GM18517 (cell line): ENCODE measurements around the gene ANKRD12.
"Not testable (repeated sequence)": the region's sequence is repeated elsewhere in the genome, so short reads cannot be mapped to it uniquely, and the experiment has no call there.

Experiments used
- ATAC-seq: cut with Tn5 transposase; IDR thresholded peaks from one replicate; pipeline ENCODE4 v1.9.1; 2021; ENCODE audit warnings: mild to moderate bottlenecking, moderate library complexity; ENCODE audit not compliant: unreplicated experiment

Gene ANKRD12

DNA sequence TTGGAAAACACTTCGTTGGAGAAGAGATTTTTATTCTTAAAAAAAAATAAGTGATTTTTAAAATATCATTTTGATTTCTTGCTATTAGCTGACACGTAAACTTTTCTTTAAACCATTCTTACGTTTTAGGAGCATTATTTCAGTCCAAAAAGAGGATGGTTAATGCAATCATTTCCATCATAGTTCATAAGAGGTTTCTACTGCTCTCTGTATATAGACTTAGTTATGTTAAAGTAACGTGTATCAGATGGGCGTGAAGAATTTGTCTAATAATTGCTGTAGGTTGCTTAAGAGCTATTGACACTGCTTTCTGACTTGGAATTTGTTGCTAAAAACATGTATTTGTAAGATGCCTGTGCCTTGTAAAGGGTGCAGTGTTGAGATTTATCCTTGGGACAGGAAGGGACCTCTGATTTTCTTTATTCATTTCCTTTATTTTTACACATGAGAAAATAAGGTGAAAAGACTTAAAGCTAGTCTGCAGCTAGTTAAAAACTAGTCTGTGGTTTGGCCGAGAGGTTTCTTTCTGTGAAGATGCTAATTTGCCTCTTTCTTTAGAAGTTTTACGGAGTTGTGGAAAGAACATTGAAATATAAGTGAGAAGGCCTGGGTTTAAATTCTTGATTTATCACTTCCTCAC, 2.9 kb downstream of the ANKRD12 start:
- ATAC-seq, result no peak

DNA sequence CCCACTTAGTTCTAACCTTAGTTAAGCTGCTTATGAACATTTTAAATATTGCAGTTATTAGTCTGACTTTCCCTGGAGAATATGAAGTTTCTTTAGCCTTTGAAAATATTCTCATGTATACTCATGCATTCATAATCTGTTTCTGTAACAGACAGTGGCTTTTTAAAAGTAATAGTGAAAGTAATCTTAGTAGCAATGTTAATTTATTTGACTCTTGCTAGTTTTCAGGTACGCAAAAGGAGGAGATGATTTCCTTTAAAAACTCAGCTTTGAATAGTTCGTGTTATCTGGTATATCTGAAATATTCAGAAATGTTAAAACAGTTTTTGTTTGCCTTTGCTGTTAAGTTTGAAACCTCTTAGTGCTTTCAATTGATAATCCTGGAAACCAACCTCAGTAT, 3.8 kb downstream of the ANKRD12 start:
- ATAC-seq, result no peak

DNA sequence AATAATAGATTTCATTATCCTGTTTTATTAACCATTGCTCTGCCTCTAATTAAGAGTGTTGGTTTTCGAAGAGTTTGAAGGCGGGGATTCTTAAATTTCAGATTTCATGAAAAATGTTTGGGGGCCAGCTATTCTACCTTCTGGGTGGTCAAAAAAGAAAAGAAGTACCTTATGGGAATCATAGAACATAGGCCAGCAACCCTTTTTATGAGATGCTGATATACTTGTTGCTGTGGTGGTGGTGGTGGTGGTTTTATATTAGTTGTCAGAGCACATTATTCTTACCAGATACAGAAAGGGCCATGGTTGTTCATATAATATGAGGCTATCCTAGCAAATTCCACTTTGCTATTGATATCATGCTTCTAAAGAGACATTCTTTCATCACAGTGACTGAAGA, 4.4 kb downstream of the ANKRD12 start:
- ATAC-seq, result no peak

DNA sequence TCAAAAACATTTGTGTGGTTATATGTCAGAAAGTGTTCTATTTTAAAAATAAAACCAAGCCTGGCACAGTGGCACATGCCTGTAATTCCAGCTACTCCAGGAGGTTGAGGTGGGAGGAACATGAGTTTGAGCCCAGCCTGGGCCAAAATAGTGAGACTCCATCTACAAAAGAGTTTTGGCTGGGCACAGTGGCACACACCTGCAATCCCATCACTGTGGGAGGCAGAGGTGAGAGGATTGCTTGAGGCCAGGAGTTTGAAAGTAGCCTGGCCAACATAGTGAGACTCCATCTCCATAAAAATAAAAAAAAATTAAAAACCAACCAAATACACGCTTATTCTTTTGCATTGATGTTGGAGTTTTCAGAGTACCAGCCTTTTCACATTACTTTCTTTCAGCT, 9.6 kb downstream of the ANKRD12 start:
- no peak for ATAC-seq

DNA sequence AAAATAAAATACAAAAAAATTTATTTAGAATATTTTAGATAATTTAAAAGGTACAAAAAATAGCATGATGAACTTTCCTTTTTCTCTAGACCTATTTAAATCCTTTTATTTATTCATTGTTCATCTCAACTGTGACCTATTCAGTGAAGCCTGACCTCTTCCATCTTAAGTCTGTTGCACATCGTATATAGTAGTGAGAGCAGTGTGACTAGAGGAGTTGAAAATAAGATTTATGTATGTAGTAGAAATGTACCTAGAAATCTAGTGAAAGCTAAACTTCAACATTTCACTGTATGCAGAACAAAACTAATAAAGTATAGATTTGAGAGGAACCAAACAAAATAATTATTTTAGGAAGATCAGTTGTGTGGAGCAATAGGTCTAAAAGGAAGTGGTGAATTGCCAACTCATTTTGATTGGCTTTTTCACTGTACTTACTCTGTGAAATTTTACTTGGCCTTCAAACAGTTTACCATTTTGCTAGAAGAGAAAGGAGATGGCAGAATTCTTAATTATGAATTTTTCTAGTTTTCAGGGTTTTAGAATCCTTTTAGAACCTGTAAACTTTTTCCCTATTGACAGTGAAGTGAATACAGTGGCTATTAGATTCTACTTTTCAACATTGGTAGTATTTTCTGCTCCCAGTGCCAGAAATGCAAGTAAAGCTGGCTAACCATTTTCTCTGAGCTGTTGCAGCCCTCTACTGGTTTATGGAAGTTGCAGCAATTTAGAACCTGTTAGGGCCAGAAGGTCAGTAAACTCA, 11.0 kb downstream of the ANKRD12 start:
- ATAC-seq, result peak; percentile 43

DNA sequence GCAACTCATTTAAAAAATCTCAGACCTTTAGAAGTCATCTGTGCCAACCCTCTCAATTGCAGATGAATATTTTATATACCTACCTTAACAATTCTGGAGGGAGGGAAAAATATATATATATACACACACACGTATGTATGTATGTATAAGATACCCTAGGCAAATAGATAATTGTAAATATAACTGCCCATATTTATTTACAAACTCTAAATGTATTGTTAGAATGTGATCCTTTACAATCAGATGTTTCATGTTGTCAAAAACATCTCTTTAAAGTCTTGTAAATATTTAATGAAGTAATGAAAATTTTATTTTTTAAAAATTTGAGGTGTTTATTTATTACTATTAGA, 11.6 kb downstream of the ANKRD12 start:
- ATAC-seq, result no peak

DNA sequence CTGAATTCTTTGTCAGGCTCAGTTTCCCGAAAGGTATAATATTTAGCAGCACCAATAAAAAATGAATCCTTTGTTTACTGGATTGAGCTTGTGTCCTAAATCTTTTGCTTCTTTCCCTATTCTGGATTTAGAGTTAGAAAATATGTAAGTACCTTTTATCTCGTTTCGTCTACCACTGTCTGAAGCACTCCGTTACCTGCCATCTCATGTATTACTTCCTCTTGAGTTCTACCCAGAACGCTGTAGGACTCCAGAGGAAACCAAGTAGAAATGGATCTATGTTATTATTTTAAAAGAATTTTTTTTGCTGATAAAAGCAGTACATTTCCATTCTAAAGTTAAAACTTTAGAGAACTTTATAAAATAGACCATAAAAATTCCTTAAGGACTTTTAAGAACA, 13.5 kb downstream of the ANKRD12 start:
- no peak for ATAC-seq

DNA sequence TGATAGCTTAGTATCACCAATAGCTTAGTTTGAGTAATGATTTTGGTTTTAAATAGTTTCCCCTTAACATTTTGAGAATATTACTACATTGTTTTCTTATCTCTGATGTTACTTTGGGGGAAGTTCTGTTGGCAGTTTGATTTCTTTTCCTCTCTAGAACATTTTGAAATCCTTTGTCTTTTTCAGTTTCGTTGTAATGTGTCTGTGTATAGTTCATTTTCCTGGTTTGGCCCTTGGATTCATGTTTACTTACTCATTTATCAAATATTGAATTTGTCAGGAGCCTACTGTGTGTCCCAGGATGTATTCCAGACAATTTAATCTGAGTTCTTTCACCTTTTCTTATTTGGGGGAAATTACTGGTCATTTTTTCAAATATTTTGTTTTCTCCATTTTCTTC, 16.7 kb downstream of the ANKRD12 start:
- no peak for ATAC-seq

DNA sequence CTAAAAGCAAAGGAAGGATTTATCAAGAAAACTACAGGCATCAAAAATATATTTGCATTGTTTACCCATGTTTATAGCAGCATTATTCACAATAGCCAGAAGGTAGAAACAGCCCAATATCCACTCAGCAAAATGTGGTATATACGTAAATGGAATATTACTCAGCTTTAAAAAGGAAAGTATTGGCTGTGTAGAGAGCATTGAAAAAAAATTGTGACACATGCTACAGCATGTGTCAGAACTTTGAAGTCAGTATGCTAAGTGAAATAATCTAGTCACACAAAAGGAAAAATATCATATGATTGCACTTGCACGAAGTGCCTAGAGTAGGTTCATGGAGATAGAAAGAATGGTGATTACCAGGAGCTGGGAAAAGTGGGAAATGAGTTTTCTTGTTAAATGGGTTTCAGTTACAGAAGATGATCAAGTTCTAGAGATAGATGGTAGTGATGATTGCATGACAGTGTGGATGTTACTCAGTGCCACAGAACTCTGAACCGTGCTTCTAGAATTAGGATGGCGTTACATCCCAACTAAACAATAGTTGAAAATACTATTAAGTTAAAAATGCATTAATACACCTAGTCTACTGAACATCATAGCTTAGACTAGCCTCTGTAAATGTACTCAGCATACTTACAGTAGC, 20.1 kb downstream of the ANKRD12 start:
- ATAC-seq, result no peak

DNA sequence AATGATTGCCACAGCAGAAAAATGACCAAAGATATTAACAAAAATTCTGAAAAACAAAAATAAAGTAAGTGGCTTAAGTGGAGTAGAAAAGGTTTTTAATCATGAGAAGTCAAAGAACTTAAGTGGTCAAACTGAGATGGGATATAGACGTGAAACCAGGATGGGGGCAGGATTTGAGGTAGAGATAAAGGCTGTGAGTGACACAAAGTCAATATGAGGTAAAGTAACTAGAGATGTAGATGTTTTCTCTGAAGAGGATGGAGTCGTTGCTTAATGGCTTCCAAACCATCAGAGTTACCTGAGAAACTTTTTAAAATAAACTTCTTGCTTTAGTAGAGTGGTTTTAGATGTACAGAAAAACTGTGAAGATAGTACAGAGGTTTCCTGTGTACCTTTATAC, 21.2 kb downstream of the ANKRD12 start:
- ATAC-seq, result no peak

DNA sequence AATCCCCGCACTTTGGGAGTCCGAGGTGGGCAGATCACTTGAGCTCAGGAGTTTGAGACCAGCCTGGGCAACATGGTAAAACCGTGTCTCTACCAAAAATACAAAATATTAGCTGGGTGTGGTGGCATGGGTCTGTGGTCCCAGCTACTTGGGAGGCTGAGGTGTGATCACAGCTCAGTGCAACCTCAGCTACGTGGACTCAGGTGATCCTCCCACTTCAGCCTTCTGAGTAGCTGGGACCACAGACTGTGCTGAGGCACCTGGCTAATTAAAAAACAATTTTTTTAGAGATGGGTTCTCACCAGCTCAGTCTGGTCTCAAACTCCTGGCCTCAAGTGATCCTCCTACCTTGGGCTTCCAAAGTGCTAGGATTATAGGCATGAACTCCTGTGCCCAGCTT, 23.4 kb downstream of the ANKRD12 start:
- ATAC-seq, result no peak

DNA sequence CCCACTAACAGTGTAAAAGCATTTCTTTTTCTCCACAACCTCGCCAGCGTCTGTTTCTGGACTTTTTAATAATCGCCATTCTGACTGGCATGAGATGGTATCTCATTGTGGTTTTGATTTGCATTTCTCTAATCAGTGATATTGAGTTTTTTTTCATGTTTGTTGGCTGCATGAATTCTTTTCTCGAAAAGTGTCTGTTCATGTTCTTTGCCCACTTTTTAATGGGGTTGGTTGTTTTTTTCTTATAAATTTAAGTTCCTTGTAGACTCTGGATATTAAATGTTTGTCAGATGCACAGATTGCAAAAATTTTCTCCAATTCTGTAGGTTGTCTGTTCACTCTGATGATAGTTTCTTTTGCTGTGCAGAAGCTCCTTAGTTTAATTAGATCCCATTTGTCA, 26.1 kb downstream of the ANKRD12 start:
- not testable (repeated sequence) for ATAC-seq

DNA sequence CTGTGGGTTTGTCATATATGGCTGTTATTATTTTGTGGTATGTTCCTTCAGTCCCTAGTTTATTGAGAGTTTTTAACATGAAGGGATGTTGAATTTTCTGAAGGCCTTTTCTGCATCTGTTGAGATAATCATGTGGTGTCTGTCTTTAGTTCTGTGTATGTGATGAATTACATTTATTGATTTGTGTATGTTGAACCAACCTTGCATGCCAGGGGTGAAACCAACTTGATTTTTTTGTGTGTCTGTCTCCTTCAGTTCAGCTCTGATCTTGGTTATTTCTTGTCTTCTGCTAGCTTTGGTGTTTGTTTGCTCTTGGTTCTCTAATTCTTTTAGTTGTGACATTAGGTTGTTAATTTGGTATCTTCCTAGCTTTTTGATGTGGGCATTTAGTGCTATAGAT, 27.6 kb downstream of the ANKRD12 start:
- not testable (repeated sequence) for ATAC-seq

DNA sequence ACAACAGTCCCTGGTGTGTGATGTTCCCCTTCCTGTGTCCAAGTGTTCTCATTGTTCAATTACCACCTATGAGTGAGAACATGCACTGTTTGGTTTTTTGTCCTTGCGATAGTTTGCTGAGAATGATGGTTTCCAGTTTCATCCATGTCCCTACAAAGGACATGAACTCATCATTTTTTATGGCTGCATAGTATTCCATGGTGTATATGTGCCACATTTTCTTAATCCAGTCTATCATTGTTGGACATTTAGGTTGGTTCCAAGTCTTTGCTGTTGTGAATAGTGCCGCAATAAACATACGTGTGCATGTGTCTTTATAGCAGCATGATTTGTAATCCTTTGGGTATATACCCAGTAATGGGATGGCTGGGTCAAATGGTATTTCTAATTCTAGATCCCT, 29.3 kb downstream of the ANKRD12 start:
- ATAC-seq, result not testable (repeated sequence)

DNA sequence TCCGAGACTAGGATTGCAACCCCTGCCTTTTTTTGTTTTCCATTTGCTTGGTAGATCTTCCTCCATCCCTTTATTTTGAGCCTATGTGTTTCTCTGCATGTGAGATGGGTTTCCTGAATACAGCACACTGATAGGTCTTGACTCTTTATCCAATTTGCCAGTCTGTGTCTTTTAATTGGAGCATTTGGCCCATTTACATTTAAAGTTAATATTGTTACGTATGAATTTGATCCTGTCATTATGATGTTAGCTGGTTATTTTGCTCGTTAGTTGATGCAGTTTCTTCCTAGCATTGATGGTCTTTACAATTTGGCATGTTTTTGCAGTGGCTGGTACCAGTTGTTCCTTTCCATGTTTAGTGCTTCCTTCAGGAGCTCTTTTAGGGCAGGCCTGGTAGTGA, 32.9 kb downstream of the ANKRD12 start:
- not testable (repeated sequence) for ATAC-seq

DNA sequence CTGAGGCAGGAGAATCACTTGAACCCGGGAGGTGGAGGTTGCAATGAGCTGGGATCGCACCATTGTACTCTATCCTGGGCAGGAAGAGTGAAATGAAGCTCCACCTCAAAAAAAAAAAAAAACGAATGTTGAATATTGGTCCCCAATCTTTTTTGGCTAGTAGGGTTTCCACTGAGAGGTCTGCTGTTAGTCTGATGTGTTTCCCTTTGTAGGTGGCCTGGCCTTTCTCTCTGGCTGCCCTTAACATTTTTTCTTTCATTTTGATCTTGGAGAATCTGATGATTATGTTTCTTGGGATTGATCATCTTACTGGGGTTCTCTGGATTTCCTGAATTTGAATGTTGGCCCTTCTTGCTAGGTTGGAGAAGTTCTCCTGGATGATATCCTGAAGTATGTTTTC, 35.3 kb downstream of the ANKRD12 start:
- ATAC-seq, result not testable (repeated sequence)

DNA sequence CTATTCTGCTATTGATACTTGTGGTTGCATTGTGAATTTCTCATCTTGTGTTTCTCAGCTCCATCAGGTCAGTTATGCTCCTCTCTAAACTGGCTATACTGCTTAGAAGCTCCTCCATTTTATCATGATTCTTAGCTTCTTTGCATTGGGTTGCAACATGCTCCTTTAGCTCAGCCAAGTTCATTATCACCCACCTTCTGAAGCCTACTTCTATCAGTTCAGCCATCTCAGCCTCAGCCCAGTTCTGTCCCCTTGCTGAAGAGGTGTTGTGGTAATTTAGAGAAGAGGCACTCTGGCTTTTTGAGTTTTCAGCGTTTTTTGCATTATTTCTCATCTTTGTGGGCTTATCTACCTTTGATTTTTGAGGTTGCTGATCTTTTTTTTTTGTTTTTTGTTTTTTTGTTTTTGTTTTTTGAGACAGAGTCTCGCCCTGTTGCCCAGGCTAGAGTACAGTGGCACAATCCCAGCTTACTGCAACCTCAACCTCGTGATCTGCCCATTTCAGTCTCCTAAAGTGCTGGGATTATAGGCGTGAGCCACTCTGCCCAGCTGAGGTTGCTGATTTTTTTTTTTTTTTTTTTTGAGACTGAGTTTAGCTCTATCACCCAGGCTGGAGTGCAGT, 36.0 kb downstream of the ANKRD12 start:
- no peak for ATAC-seq

DNA sequence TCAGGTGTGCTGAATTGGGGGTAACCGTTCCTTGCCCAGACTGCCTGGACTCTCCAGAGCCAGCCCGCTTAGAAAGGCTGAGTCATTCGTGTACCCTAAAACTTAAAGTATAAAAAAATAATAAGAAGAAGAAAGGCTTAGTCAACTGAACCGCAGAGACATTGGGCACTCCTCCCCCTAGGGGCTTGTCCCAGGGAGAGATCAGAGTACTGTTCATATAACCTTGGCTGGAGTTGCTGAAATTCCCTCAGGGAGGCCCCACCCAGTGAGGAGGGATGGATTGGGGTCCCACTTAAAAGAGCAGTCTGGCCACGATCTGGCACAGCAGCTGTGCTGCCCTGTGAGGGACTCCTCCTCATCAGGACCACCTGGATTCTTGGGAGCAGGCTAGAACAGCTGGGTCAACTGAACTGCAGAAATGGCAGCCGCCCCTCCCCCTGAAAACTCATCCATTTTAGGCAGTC, 37.2 kb downstream of the ANKRD12 start:
- ATAC-seq, result peak; percentile 90

DNA sequence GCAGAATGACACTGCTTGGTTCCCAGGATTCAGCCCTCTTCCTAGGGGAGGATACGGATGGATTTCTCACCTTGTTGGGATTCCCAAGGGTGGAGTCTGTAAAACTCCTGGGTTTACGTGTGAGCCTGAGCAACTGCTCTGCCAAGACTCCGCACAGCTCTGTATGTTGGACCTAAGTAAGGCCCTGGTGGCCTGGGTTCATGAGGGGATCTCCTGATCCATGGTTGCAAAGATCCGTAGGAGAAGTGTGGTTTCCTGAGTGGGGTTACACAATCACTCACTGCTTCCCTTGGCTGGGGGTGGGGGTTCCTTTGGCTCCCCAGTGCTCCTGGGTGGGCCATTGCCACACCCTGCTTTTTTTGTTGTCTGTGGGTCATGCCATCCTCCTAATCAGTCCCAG, 37.7 kb downstream of the ANKRD12 start:
- ATAC-seq, result no peak

DNA sequence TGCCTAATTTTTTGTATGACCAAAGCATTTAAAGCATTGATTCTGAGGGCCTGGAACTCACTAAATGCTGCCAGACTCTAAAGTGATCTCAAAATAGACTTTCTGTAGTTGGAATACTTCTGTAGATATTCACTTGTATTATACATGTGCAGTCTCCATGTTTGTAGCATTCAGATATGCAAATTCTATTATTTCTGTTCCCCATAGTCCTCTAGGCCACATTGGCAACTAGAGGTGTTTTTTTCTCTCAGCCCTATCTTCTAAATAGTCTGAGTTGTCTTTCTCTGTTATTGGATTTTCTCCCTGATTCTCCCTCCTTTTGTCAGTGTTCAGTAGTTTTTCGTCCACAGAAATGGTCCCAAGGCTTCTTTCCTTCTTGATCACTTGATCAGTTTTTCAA, 38.5 kb downstream of the ANKRD12 start:
- ATAC-seq, result no peak

DNA sequence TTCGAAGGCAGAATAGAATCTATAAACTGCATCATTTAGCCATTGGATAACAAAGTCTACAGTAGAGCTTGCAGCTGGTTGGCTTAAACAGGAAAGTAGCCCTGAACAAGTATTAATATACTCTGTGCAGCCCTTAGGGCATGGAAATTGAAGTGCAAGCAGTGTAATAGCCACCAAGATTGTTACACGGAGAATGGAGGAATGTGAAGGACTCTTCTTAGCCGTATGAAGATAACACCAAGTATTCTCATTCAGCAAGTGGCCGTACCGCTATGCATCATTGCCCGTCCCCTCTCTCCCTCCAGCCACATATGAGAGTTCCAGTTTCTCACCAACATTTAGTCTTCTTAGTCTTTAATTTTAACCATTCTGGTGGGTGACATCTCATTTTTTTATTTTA, 40.5 kb downstream of the ANKRD12 start:
- no peak for ATAC-seq

DNA sequence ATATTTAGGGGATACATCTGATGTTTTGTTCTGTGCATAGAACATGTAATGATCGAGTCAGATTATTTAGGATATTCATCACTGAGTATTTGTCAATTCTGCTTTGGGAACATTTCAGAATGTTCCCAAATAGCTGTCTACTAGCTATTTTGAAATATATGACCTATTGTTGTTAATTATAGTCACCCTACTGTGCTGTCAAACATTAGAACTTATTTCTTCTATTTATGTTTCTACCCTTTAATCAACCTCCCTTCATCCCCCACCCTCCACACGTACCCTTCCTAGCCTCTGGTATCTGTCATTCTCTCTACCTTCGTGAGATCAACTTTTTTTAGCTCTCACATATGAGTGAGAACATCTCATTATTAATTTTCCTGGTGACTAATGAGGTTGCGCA, 40.9 kb downstream of the ANKRD12 start:
- no peak for ATAC-seq
